Thymus (tissue), 11 donors: ENCODE measurements around the gene LRRC47. TPM values are rescaled to one million over a fixed set of nuclear protein-coding genes. Genes with fewer than 3 reads are reported as not detected.

Experiments used
- DNase-seq, 9 donors: peaks; one replicate each; pipeline ENCODE4 v3.0.0-alpha.2; 2013; ENCODE audit warnings: low spot score in 9 of 9, low read depth in 6 of 9, missing footprints in 1 of 9
- H3K27ac ChIP-seq, 2 donors: one replicate each; pipeline ENCODE4 v1.5.1; 2013; ENCODE audit warnings: control low read depth in 1 of 2, low read depth in 1 of 2, low read length in 1 of 2, mild to moderate bottlenecking in 1 of 2, moderate library complexity in 1 of 2
- H3K27me3 ChIP-seq, 2 donors: one replicate each; pipeline ENCODE4 v1.5.1; 2013; ENCODE audit warnings: low read length in 1 of 2; ENCODE audit not compliant: control insufficient read depth in 2 of 2, insufficient read depth in 1 of 2
- H3K36me3 ChIP-seq, 2 donors: one replicate each; pipeline ENCODE4 v1.5.1; 2013; ENCODE audit warnings: low read length in 1 of 2, mild to moderate bottlenecking in 1 of 2, moderate library complexity in 1 of 2; ENCODE audit not compliant: control insufficient read depth in 2 of 2, insufficient read depth in 2 of 2
- H3K4me1 ChIP-seq, 2 donors: one replicate each; pipeline ENCODE4 v1.5.1; 2013; ENCODE audit warnings: low read length in 2 of 2; ENCODE audit not compliant: control insufficient read depth in 2 of 2, insufficient read depth in 2 of 2
- H3K4me3 ChIP-seq, 2 donors: one replicate each; pipeline ENCODE4 v1.5.1; 2013; ENCODE audit warnings: low read length in 2 of 2, control low read depth in 1 of 2, mild to moderate bottlenecking in 1 of 2
- H3K9me3 ChIP-seq, 2 donors: one replicate each; pipeline ENCODE4 v1.5.1; 2013; ENCODE audit warnings: low read length in 1 of 2, mild to moderate bottlenecking in 1 of 2; ENCODE audit not compliant: control insufficient read depth in 2 of 2, insufficient read depth in 1 of 2
- WGBS: extraction: QIAGEN DNeasy Blood & Tissue Kit; methylation state at CpG from one replicate; pipeline ENCODE4 v1.1.7; 2013; 5-methylcytosine and 5-hydroxymethylcytosine counted together
- polyA plus RNA-seq: library from polyadenylated mRNA; stranded (reverse); fragments of 200-250 nt; gene quantifications from one replicate; pipeline ENCODE4 v1.2.3, GENCODE V29; 2013
- total RNA-seq: library from RNA; stranded (reverse); fragments of 120-200 nt; gene quantifications from one replicate; pipeline ENCODE4 v1.2.4, GENCODE V29; 2013
- donor health status: healthy.

Gene LRRC47
- total and polyA plus RNA-seq, 2 donors: 20.6 to 30.6 TPM

GRCh38 chr1:3731583-3732433 lies 64.5 kb downstream of the LRRC47 start:
- peaks cover 0 to 5% of the 10 kb centered on the region in 2 donors for H3K4me1 ChIP-seq
- H3K4me3 ChIP-seq: no peak overlapping the region
- no peak overlapping the region for H3K27ac ChIP-seq
- H3K36me3 ChIP-seq: peaks cover 0 to 8% of the 10 kb centered on the region in 2 donors
- H3K27me3 ChIP-seq: peaks cover 0 to 24% of the 10 kb centered on the region in 2 donors
- no peak for DNase-seq
- H3K9me3 ChIP-seq: no peaks in the 10 kb centered on the region
- WGBS: 91% methylated on average over 25 of the region's 25 CpGs

- no peak for DNase-seq
- H3K27ac ChIP-seq: no peak overlapping the region
- WGBS: 65% methylated on average over 25 of the region's 25 CpGs
- peaks cover 0 to 24% of the 10 kb centered on the region in 2 donors for H3K27me3 ChIP-seq
- H3K4me1 ChIP-seq: peaks cover 0 to 2% of the 10 kb centered on the region in 2 donors
- H3K36me3 ChIP-seq: peaks cover 0 to 8% of the 10 kb centered on the region in 2 donors
- no peak overlapping the region for H3K4me3 ChIP-seq
- H3K9me3 ChIP-seq: no peaks in the 10 kb centered on the region
These were observed 65.6 kb downstream of the LRRC47 start for GRCh38 chr1:3730543-3731247.

GRCh38 chr1:3729594-3730542 lies 66.4 kb downstream of the LRRC47 start:
- Histone ChIP-seq H3K27ac (no peak overlapping the region), H3K4me3 (no peak overlapping the region), H3K4me1 (peaks cover 0 to 2% of the 10 kb centered on the region in 2 donors), H3K27me3 (peaks cover 0 to 24% of the 10 kb centered on the region in 2 donors), H3K9me3 (no peaks in the 10 kb centered on the region), H3K36me3 (peaks cover 0 to 5% of the 10 kb centered on the region in 2 donors)
- WGBS: 81% methylated on average over 32 of the region's 32 CpGs
- no peak for DNase-seq

Other genes starting within 250 kb of the LRRC47 start
- 9.6 TPM for gene MEGF6, start 185.0 kb downstream of the LRRC47 start, total RNA-seq
- 35.2 TPM for gene MEGF6, start 185.0 kb downstream of the LRRC47 start, polyA plus RNA-seq
- 8.5 TPM for gene TPRG1L, start 171.5 kb downstream of the LRRC47 start, total RNA-seq
- 37.1 TPM for gene TPRG1L, start 171.5 kb downstream of the LRRC47 start, polyA plus RNA-seq
- gene WRAP73, start 146.4 kb downstream of the LRRC47 start, total RNA-seq: 19.7 TPM
- 25.9 TPM for gene WRAP73, start 146.4 kb downstream of the LRRC47 start, polyA plus RNA-seq
- 2.6 TPM for gene TP73, start 144.0 kb downstream of the LRRC47 start, total RNA-seq
- 2.9 TPM for gene TP73, start 144.0 kb downstream of the LRRC47 start, polyA plus RNA-seq
- gene CCDC27, start 44.0 kb downstream of the LRRC47 start, total RNA-seq: not detected
- gene CCDC27, start 44.0 kb downstream of the LRRC47 start, polyA plus RNA-seq: 0.02 TPM
- gene SMIM1, start 23.7 kb downstream of the LRRC47 start, total RNA-seq: 6.9 TPM
- 7.0 TPM for gene SMIM1, start 23.7 kb downstream of the LRRC47 start, polyA plus RNA-seq
- 12.8 TPM for gene CEP104, start 60.7 kb upstream of the LRRC47 start, total RNA-seq
- gene CEP104, start 60.7 kb upstream of the LRRC47 start, polyA plus RNA-seq: 11.7 TPM
- 4.5 TPM for gene DFFB, start 61.0 kb upstream of the LRRC47 start, total RNA-seq
- gene DFFB, start 61.0 kb upstream of the LRRC47 start, polyA plus RNA-seq: 6.7 TPM
- gene C1orf174, start 103.8 kb upstream of the LRRC47 start, total RNA-seq: 23.1 TPM
- 19.3 TPM for gene C1orf174, start 103.8 kb upstream of the LRRC47 start, polyA plus RNA-seq